Mesothelial cell of epicardium (in vitro differentiated cells): ENCODE measurements around the gene HYOU1. TPM values are rescaled to one million over a fixed set of nuclear protein-coding genes. Genes with fewer than 3 reads are reported as not detected.
A peak's percentile ranks its signal among the peaks of the same experiment; 100 is the strongest.
"Not testable (repeated sequence)": the region's sequence is repeated elsewhere in the genome, so short reads cannot be mapped to it uniquely, and the experiment has no call there.

Experiments used
- DNase-seq, 2 experiments: peaks; one replicate each; pipeline ENCODE4 v3.0.0; 2021; ENCODE audit warnings: low spot score in 2 of 2; ENCODE audit not compliant: unreplicated experiment in 2 of 2
- H3K27ac Mint-ChIP-seq: 2 replicates; pipeline ENCODE4 v1.8.0; 2021; ENCODE audit warnings: mixed read lengths
- H3K27me3 Mint-ChIP-seq: 2 replicates; pipeline ENCODE4 v1.8.0; 2021; ENCODE audit warnings: low read depth, mixed read lengths
- H3K36me3 Mint-ChIP-seq: 2 replicates; pipeline ENCODE4 v1.8.0; 2021; ENCODE audit warnings: mixed read lengths
- H3K4me1 Mint-ChIP-seq: 2 replicates; pipeline ENCODE4 v1.8.0; 2021; ENCODE audit warnings: mixed read lengths
- H3K4me3 Mint-ChIP-seq: 2 replicates; pipeline ENCODE4 v1.8.0; 2021; ENCODE audit warnings: mild to moderate bottlenecking, moderate library complexity, mixed read lengths
- H3K9me3 Mint-ChIP-seq: 2 replicates; pipeline ENCODE4 v1.8.0; 2021; ENCODE audit warnings: mixed read lengths
- CTCF ChIP-seq: fragments of 200-600 bp; sonication (generic); IDR thresholded peaks from one replicate; pipeline ENCODE4 v1.5.0; 2021; ENCODE audit warnings: antibody characterized with exemption; ENCODE audit not compliant: unreplicated experiment
- total RNA-seq: library from RNA; stranded (reverse); gene quantifications from 3 replicates; pipeline ENCODE4 v1.2.1, GENCODE V29; 2021

HYOU1 gene
- total RNA-seq, 1 donor from 2014 or later = 133 TPM

- Mint-ChIP-seq H3K27ac (no peak overlapping the region), H3K36me3 (peaks cover 2% of the 10 kb centered on the region), H3K27me3 (no peaks in the 10 kb centered on the region), H3K4me3 (no peak overlapping the region), H3K4me1 (peaks cover 10% of the 10 kb centered on the region), H3K9me3 (no peaks in the 10 kb centered on the region)
- TF ChIP-seq CTCF = no peak
- no peak for DNase-seq
Measured at GRCh38 chr11:119061256-119061655, 4.3 kb upstream of the HYOU1 start.

- H3K27ac Mint-ChIP-seq, H3K9me3 Mint-ChIP-seq, DNase-seq, H3K36me3 Mint-ChIP-seq, H3K27me3 Mint-ChIP-seq, H3K4me3 Mint-ChIP-seq: not testable (repeated sequence)
- H3K4me1 Mint-ChIP-seq = peaks cover 17% of the 10 kb centered on the region
Measured at GRCh38 chr11:119059128-119059527, 2.1 kb upstream of the HYOU1 start.

- H3K27ac Mint-ChIP-seq = peak overlapping the region; percentile 97
- H3K9me3 Mint-ChIP-seq = no peaks in the 10 kb centered on the region
- no peak for TF ChIP-seq CTCF
- no peak for DNase-seq
- H3K4me1 Mint-ChIP-seq = peaks cover 17% of the 10 kb centered on the region
- H3K27me3 Mint-ChIP-seq = no peaks in the 10 kb centered on the region
- H3K4me3 Mint-ChIP-seq = peak overlapping the region; percentile 95
- peaks cover 17% of the 10 kb centered on the region for H3K36me3 Mint-ChIP-seq
Measured at GRCh38 chr11:119056421-119056999, 495 bp downstream of the HYOU1 start.

GRCh38 chr11:119055901-119056300 lies 1.1 kb downstream of the HYOU1 start:
- TF ChIP-seq CTCF = no peak
- Mint-ChIP-seq H3K27ac (peak overlapping the region; percentile 86), H3K27me3 (no peaks in the 10 kb centered on the region), H3K36me3 (peaks cover 22% of the 10 kb centered on the region), H3K4me3 (peak overlapping the region; percentile 95), H3K4me1 (peaks cover 17% of the 10 kb centered on the region), H3K9me3 (no peaks in the 10 kb centered on the region)
- no peak for DNase-seq

- Mint-ChIP-seq H3K36me3 (peaks cover 26% of the 10 kb centered on the region), H3K27me3 (no peaks in the 10 kb centered on the region)
Measured at GRCh38 chr11:119054418-119054817, 2.6 kb downstream of the HYOU1 start.

More at GRCh38 chr11:119054418-119054817, 2.6 kb downstream of the HYOU1 start:
- Mint-ChIP-seq H3K9me3 (no peaks in the 10 kb centered on the region), H3K4me1 (peaks cover 17% of the 10 kb centered on the region), H3K4me3 (peak overlapping the region; percentile 2), H3K27ac (no peak overlapping the region)
- DNase-seq = no peak
- TF ChIP-seq CTCF = no peak
